Non-pigmented ciliary epithelial cell (primary cell): ENCODE data around the gene SKIDA1.
"Not testable (repeated sequence)": the region's sequence is repeated elsewhere in the genome, so short reads cannot be mapped to it uniquely, and the experiment has no call there.

Experiments
- DNase-seq: peaks from one replicate; pipeline ENCODE4 v3.0.0-alpha.2; 2010; ENCODE audit warnings: low read depth

The SKIDA1 gene

DNA sequence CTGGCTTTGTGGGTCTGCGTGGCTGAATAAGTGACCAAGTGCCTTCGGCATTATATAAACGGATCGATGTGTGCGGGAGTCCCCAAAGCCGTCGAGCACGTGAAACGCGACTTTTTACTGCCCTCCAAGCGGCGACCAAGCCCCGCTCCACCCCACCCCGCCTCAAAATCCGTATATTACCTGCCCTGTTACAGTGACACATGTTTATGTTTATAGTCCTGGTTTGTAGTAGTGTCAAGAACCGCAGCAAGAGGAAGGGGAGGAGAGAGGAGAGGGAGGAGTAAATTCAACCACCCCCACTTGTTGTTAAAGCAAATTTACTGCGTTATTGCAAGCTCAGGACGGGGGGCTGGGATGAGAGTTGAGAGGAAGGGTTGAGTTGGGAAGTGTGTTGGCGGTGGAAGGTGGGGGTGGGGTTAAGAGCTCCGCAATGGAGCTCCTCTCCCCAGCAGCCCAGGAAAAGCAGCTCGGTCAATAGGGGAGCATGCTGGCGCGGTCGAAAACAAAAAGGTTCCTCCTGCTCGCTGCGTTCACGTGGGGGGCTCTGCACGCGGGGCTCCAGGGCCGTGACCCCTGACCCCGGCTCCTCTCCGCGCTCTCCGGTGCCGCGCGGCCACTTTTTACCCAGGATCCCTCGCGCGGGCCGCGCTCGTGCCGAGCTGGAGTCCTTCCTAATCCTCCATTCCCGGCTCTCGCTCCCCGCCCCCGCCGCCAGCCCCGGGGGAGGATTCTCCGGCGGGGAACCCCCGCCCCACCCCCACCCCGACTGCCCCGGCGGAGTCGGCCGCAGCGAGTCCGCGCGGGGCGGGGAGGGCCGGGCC is at the start of gene SKIDA1:
Gene SKIDA1, minus strand, starts transcription at position 316 of the 821 bp plus-strand sequence. CDS start 7,860 bp downstream, outside the sequence.
- DNase-seq, result peak; percentile 79

DNA sequence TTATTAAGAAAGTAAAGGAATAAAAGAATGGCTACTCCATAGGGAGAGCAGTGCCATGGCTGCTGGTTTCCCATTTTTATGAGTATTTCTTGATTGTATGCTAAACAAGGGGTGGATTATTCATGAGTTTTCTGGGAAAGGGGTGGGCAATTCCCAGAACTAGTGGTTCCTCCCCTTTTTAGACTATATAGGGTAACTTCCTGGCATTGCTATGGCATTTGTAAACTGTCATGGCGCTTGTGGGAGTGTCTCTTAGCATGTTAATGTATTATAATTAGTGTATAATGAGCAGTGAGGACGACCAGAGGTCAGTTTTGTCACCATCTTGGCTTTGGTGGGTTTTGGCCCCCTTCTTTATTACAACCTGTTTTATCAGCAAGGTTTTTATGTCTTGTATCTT is 49.0 kb upstream of the SKIDA1 start:
- not testable (repeated sequence) for DNase-seq

- peak; percentile 15 for DNase-seq
These were observed 47.1 kb upstream of the SKIDA1 start for GRCh38 chr10:21572578-21572977.

DNA sequence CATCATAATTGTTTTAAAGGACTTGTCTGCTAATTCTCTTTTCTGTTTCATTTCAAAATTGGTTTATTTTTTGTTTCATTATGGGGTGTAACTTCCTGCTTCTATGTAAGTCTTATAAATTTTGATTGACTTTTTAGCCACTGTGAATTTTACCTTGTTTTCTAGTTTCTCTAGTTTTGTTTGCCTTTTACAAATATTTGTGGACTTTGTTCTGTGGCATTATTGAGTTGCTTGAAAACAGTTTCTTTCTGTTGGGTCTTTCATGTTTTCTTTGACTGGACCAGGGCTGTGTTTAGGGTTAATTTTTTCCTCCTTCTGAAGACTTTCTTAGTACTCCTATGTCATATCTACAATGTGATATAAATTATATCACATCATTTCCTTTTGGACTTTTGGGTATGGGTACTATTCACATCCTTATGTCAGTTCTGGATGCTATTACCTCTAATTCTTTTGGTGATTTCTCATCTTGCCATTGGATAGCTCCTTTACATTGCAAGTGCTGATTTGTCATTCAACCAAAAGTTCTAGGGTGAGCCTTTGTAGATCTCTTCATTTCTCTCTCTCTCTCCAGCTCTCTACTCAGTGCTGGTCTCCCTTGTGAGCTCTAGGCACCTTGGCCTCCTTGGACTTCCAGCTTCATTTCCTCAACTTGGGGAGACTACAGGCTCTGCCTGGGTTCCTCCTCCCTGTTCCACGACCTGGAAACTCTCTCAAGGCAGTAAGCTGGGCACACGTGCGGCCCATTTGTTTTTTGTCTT is 45.5 kb upstream of the SKIDA1 start:
- DNase-seq, result no peak

- not testable (repeated sequence) for DNase-seq
These were observed 33.5 kb upstream of the SKIDA1 start for GRCh38 chr10:21558984-21559383.

- DNase-seq, result no peak
These were observed 31.0 kb upstream of the SKIDA1 start for GRCh38 chr10:21556527-21556926.

- no peak for DNase-seq
These were observed 27.2 kb upstream of the SKIDA1 start for GRCh38 chr10:21552638-21553037.

DNA sequence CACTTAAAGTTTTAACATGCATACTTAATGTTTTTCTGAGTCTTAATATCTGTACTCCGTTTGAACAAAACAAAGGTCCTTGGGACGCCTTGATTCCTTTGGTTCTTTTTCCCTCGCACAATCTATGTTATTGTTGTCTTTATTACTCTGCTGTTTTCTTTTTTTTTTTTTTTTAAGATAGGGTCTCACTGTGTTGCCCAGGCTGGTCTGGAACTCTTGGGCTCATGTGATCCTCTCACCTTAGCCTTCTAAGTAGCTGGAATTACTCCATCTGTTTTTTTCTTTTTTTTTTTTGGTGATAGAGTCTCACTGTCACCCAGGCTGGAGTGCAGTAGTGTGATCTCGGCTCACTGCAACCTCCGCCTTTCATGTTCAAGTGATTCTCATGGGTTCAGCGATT is 21.8 kb upstream of the SKIDA1 start:
- DNase-seq, result no peak

DNA sequence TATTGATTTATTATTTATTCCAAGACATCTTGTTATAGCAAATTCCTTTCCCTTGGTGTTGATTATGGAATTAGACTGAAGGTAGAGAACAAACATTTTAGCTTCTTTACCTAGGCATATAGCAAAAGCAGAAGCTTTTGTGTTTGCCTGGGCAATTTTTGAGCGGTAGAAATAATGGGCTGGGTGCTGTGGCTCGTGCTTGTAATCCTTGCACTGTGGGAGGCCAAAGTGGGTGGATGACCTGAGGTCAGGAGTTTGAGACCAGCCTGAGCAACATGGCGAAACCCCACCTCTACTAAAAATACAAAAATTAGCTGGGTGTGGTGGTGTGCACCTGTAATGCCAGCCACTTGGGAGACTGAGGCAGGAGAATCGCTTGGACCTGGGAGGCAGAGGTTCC is 15.2 kb upstream of the SKIDA1 start:
- not testable (repeated sequence) for DNase-seq

DNA sequence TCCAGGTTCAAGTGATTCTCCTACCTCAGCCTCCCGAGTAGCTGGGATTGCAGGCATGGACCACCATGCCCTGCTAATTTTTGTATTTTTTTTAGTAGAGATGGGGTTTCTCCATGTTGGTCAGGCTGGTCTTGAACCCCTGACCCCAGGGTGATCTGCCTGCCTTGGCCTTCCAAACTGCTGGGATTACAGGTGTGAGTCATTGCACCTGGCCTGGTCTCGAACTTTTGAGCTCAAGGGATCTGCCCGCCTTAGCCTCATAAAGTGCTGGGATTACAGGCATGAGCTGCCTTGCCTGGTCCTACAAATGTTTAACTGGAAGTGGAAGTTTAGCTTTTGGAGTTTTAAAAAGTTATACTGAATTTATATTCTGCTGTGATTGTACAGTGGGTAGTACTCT is 11.4 kb upstream of the SKIDA1 start:
- DNase-seq, result no peak

DNA sequence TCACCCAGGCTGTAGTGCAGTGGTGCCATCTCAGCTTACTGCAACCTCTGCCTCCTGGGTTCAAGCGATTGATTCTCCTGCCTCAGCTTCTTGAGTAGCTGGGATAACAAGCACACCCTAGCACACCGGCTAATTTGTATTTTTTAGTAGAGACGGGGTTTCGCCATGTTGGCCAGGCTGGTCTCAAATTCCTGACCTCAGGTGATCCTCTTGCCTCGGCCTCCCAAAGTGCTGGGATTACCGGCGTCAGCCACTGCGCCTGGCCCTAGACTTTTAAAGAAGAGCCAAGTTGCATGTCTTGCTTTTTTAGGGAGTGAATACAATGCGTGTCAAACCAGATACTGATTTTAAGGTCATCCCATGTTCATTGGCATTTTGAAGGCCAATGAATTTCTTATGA is 10.5 kb upstream of the SKIDA1 start:
- not testable (repeated sequence) for DNase-seq

GRCh38 chr10:21535494-21535965 is 10.0 kb upstream of the SKIDA1 start:
- DNase-seq, result no peak

GRCh38 chr10:21534604-21535493 is 9.4 kb upstream of the SKIDA1 start:
- DNase-seq, result no peak

- no peak for DNase-seq
These were observed 8.8 kb upstream of the SKIDA1 start for GRCh38 chr10:21534280-21534586.

DNA sequence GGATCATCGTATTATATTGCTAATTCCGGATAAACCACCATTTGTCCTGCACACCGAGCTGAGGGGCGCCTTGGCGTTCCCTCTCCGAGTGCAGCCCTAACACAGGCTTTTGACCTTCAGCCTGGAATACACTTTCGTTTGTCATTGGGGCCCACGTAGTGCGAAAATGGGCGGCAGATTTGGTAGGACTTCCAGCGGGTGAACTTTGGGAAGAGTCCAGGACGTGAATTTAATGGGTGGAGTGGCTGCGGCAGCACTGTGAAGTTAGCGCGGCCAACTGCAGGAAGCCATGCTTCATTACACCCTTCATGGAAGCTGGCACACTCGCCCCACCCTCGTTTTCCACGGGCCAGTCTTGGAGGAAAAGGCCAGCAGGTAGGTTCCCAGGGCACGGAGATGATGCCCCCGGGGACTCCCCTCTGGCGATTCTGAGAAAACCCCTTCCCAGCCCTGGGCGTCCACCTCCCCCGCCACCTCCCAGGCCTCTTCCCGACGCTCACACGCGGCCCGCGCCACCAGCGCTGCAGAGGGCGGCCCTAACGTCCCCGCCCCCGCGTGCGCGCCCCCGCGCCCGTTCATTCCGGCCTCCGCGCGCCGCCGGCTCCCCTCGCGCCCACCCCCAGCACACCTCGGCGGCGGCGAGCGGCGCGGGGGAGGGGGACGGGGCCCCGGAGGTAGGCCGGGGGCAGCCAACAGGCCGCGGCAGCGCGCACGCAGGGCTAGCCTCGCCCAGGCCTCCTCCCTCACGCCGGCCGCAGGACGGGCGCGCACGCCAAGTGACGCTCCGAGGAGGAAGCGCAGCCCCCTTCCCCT is 8.2 kb upstream of the SKIDA1 start, which contains the start of gene MLLT10:
Gene MLLT10, plus strand, starts transcription at position 766 of the 813 bp plus-strand sequence. CDS start 413 bp downstream, outside the sequence.
- no peak for DNase-seq

DNA sequence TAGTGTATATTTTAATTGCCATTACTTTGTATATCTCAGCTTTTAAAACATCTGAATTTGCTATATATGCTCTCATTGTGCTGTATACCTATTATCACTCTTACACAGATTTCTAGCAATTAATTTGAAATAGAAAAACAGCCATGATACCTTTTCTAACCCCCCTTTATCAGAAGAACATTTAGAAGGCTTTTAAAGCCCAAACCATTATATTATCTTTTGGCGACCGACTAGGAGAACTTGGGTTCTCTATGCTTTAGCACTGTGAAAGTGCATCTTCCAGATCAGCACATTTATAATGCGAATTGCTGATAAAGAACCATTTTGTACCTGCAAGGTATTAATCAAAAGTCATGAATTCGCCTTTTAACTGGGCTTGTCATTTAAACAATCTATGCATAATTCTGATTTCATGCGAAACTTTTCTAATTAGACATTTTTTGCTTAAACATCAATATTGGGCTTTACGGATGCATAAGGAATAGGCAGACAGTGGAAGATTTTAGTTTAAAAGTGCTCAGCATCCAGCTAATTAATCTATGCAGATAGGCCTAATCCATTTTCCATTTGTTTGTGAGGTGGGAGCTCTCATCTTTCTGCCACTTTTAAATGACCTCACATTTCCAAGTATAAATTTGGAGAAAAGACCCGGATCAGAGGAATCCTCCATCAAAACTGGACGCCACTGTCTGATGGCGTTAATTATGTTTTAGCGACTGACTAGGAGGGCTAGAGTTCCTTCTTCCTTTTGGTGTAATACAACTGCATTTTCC is 7.4 kb upstream of the SKIDA1 start:
- DNase-seq, result no peak

DNA sequence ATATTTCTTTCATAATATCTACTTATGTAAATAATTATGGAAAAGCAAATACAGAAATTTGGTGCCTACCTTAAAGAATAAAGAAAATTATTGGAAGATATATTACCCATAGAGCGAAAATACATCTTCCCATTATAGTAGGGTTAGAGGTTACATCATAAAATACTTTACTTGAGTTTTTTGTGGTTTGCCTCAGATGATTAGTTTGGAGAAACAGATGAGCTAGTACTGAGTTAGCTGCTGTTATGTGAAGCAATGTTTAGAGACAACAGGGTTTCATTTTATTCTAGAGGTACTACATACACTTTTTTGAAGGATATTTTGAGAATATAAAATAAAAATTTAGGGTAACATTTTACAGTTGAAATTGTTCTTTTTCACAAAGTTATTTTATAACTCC is 5.7 kb upstream of the SKIDA1 start:
- DNase-seq, result no peak

- no peak for DNase-seq
These were observed 5.2 kb upstream of the SKIDA1 start for GRCh38 chr10:21530641-21531040.

- no peak for DNase-seq
These were observed 4.7 kb upstream of the SKIDA1 start for GRCh38 chr10:21530168-21530567.
